Measurements from ENCODE around the gene CC2D2B. TPM values are rescaled to one million over a fixed set of nuclear protein-coding genes. Genes with fewer than 3 reads are reported as not detected.

CC2D2B gene
- total and polyA plus RNA-seq, 2 of the 8 experiments (the other 6 are each of a cell fraction or from before 2014, with no cell fraction given) = 0.09 to 0.71 TPM

- WGBS, 2 experiments (ENCODE audit: extremely low coverage in 1 of 2, insufficient coverage in 1 of 2, insufficient read length in 1 of 2, insufficient replicate concordance in 2 of 2, low coverage in 1 of 2, low lambda C conversion rate in 2 of 2, missing lambda C conversion rate in 1 of 2) = 90% methylated on average over 1 of the region's 1 CpG; no CpG with 5 or more reads in 1 of the 2 experiments
- TF ChIP-seq MAFK (IDR thresholded peaks at IDR 0.05; ENCODE audit: low read depth, low read length) (no peak), YY1 (IDR thresholded peaks at IDR 0.05; ENCODE audit: low read depth, low read length) (no peak), CHD1 (IDR thresholded peaks at IDR 0.05; ENCODE audit: low read depth, low read length) (no peak), KDM4A (IDR thresholded peaks at IDR 0.05; ENCODE audit: low read depth, low read length, severe bottlenecking) (no peak), CTBP2 (IDR thresholded peaks at IDR 0.05; ENCODE audit: borderline replicate concordance, insufficient read depth, insufficient read length, low read length) (no peak), JUND (IDR thresholded peaks at IDR 0.05; ENCODE audit: low read length) (no peak), MAX (IDR thresholded peaks at IDR 0.05) (no peak), CREB1 (IDR thresholded peaks at IDR 0.05) (no peak), RNF2 (IDR thresholded peaks at IDR 0.05; ENCODE audit: borderline replicate concordance, low read depth, low read length, missing control alignments, poor library complexity, severe bottlenecking) (no peak), CBX8 (IDR thresholded peaks at IDR 0.05; ENCODE audit: borderline replicate concordance, low read depth, low read length) (no peak), KDM5A (IDR thresholded peaks at IDR 0.05; ENCODE audit: low read length) (no peak), POU5F1 (IDR thresholded peaks at IDR 0.05; ENCODE audit: low read depth, low read length) (no peak)
- TF ChIP-seq, protein P1, sequence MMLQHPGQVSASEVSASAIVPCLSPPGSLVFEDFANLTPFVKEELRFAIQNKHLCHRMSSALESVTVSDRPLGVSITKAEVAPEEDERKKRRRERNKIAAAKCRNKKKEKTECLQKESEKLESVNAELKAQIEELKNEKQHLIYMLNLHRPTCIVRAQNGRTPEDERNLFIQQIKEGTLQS (IDR thresholded peaks at IDR 0.05; ENCODE audit: insufficient read depth, low read depth, low read length) = no peak
Observed at GRCh38 chr10:96046546-96046945, 138.8 kb downstream of the CC2D2B start.

More at GRCh38 chr10:96046546-96046945, 138.8 kb downstream of the CC2D2B start:
- H3K79me1 ChIP-seq (ENCODE audit: low read depth, low read length) = no peaks in the 10 kb centered on the region; the same call in 1 of the 2 replicates
- peaks cover 0 to 30% (median 10%) of the 10 kb centered on the region in 4 experiments; a peak in 6 of 8 replicates for H3K36me3 ChIP-seq (ENCODE audit: control insufficient read depth in 2 of 4, insufficient read depth in 4 of 4, low read length in 3 of 4)
- DNase-seq (ENCODE audit: low read depth in 1 of 2, low spot score in 2 of 2) (no peak), FAIRE-seq (no peak)
- no peak overlapping the region for H3K9ac ChIP-seq (replicated peaks in 1 of 4; ENCODE audit: extremely low read depth in 1 of 4, low read depth in 3 of 4, low read length in 3 of 4)
- H2BK15ac ChIP-seq (ENCODE audit: low read length) = no peak overlapping the region
- H3K18ac ChIP-seq (ENCODE audit: extremely low read depth, low read length) = no peak overlapping the region
- no peak overlapping the region for H3K27ac ChIP-seq (ENCODE audit: low read depth, low read length)
- no peak overlapping the region for H3K23ac ChIP-seq (ENCODE audit: insufficient read length)
- H2BK12ac ChIP-seq (ENCODE audit: low read depth, low read length) = no peak overlapping the region
- H2AFZ ChIP-seq (ENCODE audit: low read length) = no peak overlapping the region
- no peak overlapping the region for H3K4me2 ChIP-seq (ENCODE audit: insufficient read depth in 1 of 2, low read depth in 2 of 2, low read length in 2 of 2)
- no peak overlapping the region for H3K56ac ChIP-seq (replicated peaks; ENCODE audit: insufficient read length, low read depth, low read length)
- H3K4me3 ChIP-seq (ENCODE audit: extremely low read depth in 1 of 4, insufficient read depth in 2 of 4, low read depth in 3 of 4, low read length in 4 of 4) = no peak overlapping the region
- ChIA-PET CTCF (ENCODE audit: partially characterized antibody) (interaction anchor here (1.0 to 1.9 kb wide), 5 partner anchors 9 to 292 kb away, joined by 3 to 9 read pairs (median 5); no protein-coding TSS in a partner anchor), POLR2A (ENCODE audit: partially characterized antibody) (interaction anchor here (0.8 to 1.6 kb wide), 4 partner anchors 9 to 92 kb away, joined by 3 to 9 read pairs (median 4); partner anchors contain the start of gene ZNF518A)
- H3K9me3 ChIP-seq (ENCODE audit: insufficient read depth in 2 of 2, low read depth in 1 of 2, low read length in 1 of 2) = 0 out of 4 replicates have a peak, but pooled peaks cover 0 to 3% of the 10 kb centered on the region in 2 experiments
- no peaks in the 10 kb centered on the region for H3K4me1 ChIP-seq (replicated peaks in 1 of 4; ENCODE audit: control insufficient read depth in 3 of 4, insufficient read depth in 4 of 4, low read length in 3 of 4)
- H2BK20ac ChIP-seq (ENCODE audit: low read length) = no peak overlapping the region
- peaks cover 11% of the 10 kb centered on the region for H3K23me2 ChIP-seq (ENCODE audit: low read depth, low read length)
- peaks cover 10 to 77% of the 10 kb centered on the region in 2 experiments for H3K79me2 ChIP-seq (ENCODE audit: control insufficient read depth in 1 of 2, insufficient read depth in 2 of 2, low read length in 2 of 2)
- H4K5ac ChIP-seq (ENCODE audit: insufficient read length, low read depth, low read length) = no peak overlapping the region
- H3K4ac ChIP-seq (replicated peaks; ENCODE audit: insufficient read length, low read depth, low read length) = no peak overlapping the region
- peaks cover 0 to 9% (median 4%) of the 10 kb centered on the region in 4 experiments; a peak in 5 of 7 replicates for H3K27me3 ChIP-seq (replicated peaks in 1 of 4; ENCODE audit: control insufficient read depth in 3 of 4, extremely low read depth in 1 of 4, insufficient read depth in 3 of 4, low read length in 3 of 4)
- no peak overlapping the region for H4K8ac ChIP-seq (ENCODE audit: extremely low read depth, insufficient read depth, low read length)
- H4K91ac ChIP-seq (replicated peaks; ENCODE audit: insufficient read length, low read length) = no peak overlapping the region
- no peak overlapping the region for H3K14ac ChIP-seq (ENCODE audit: insufficient read length)
- peaks cover 4 to 11% of the 10 kb centered on the region in 2 experiments for H4K20me1 ChIP-seq (replicated peaks in 1 of 2; ENCODE audit: control insufficient read depth in 1 of 2, insufficient read depth in 2 of 2, low read length in 2 of 2)
- no peak overlapping the region for H2BK120ac ChIP-seq (replicated peaks; ENCODE audit: low read depth, low read length)
- H2AK5ac ChIP-seq (ENCODE audit: low read depth, low read length) = no peak overlapping the region
- no peak overlapping the region for H2BK5ac ChIP-seq (ENCODE audit: low read depth, low read length)

All from H1 (cell line).